ENCODE data around the gene ZNF341. TPM values are rescaled to one million over a fixed set of nuclear protein-coding genes. Genes with fewer than 3 reads are reported as not detected.

The ZNF341 gene
- total RNA-seq, 1 donor from 2014 or later = 7.1 TPM

DNA sequence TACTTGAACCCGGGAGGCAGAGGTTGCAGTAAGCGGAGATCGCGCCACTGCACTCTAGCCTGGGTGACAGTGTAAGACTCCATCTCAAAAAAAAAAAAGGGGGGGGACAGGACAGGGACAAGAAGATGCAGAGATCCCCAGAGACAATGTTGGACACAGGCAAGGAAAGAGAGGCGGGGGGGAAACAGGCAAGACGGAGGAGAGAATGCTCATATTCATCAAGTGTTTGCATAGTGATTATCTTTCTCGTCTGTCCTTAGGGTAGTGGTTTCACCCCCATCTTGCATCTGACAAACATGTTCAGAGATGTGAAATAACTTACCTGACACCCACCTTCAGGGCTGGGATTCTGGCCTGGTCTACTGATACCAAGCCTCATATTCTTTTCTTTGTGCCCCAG lies 108.4 kb downstream of the ZNF341 start:
- no peak for DNase-seq
- Mint-ChIP-seq H3K36me3 (ENCODE audit: low read depth) (peaks cover 9% of the 10 kb centered on the region), H3K27me3 (no peaks in the 10 kb centered on the region), H3K4me1 (peaks cover 63% of the 10 kb centered on the region), H3K4me3 (no peak overlapping the region), H3K27ac (no peak overlapping the region), H3K9me3 (no peaks in the 10 kb centered on the region)
- intact Hi-C loops (cut with micrococcal nuclease) = no loop called here

GRCh38 chr20:33840759-33841435 lies 109.1 kb downstream of the ZNF341 start:
- Mint-ChIP-seq H3K36me3 (ENCODE audit: low read depth) (peaks cover 6% of the 10 kb centered on the region), H3K4me3 (no peak overlapping the region), H3K9me3 (no peaks in the 10 kb centered on the region), H3K27ac (no peak overlapping the region), H3K27me3 (no peaks in the 10 kb centered on the region), H3K4me1 (peaks cover 69% of the 10 kb centered on the region)
- DNase-seq = no peak
- intact Hi-C loops (cut with micrococcal nuclease) = no loop called here

GRCh38 chr20:33841436-33841799 lies 109.6 kb downstream of the ZNF341 start:
- intact Hi-C loops (cut with micrococcal nuclease) = no loop called here
- H3K27ac Mint-ChIP-seq = no peak overlapping the region
- no peak for DNase-seq
- peaks cover 7% of the 10 kb centered on the region for H3K36me3 Mint-ChIP-seq (ENCODE audit: low read depth)
- H3K4me1 Mint-ChIP-seq = peaks cover 72% of the 10 kb centered on the region
- H3K9me3 Mint-ChIP-seq = no peaks in the 10 kb centered on the region
- H3K27me3 Mint-ChIP-seq = no peaks in the 10 kb centered on the region
- no peak overlapping the region for H3K4me3 Mint-ChIP-seq

Other genes starting within 250 kb of the ZNF341 start
- gene CBFA2T2, start 241.9 kb upstream of the ZNF341 start, total RNA-seq = 12.9 TPM in 2 replicates
- 0.16 and 0.26 TPM in 2 replicates for gene C20orf144, start 69.7 kb upstream of the ZNF341 start, total RNA-seq
- gene ACTL10, start 65.1 kb upstream of the ZNF341 start, total RNA-seq = 3.7 TPM in 2 replicates
- gene NECAB3, start 57.6 kb upstream of the ZNF341 start, total RNA-seq = 29.0 and 30.0 TPM in 2 replicates
- 77.2 and 78.3 TPM in 2 replicates for gene E2F1, start 45.6 kb upstream of the ZNF341 start, total RNA-seq
- 5.4 and 5.5 TPM in 2 replicates for gene PXMP4, start 11.7 kb upstream of the ZNF341 start, total RNA-seq
- gene CHMP4B, start 79.4 kb downstream of the ZNF341 start, total RNA-seq = 95.6 and 102 TPM in 2 replicates

Data from activated CD4-positive, alpha-beta T cell treated with anti-CD3 and anti-CD28 coated beads, Interleukin-2, amount 10 ng/mL, durations not matched to agents 24 days and 14 days (primary cell).